ENCODE measurements around the gene CTSG.

GRCh38 chr14:24576182-24576581, at the start of gene CTSG:
- no peak for TF ChIP-seq POLR2A (IDR thresholded peaks at IDR 0.05)
- TF ChIP-seq, protein P1, sequence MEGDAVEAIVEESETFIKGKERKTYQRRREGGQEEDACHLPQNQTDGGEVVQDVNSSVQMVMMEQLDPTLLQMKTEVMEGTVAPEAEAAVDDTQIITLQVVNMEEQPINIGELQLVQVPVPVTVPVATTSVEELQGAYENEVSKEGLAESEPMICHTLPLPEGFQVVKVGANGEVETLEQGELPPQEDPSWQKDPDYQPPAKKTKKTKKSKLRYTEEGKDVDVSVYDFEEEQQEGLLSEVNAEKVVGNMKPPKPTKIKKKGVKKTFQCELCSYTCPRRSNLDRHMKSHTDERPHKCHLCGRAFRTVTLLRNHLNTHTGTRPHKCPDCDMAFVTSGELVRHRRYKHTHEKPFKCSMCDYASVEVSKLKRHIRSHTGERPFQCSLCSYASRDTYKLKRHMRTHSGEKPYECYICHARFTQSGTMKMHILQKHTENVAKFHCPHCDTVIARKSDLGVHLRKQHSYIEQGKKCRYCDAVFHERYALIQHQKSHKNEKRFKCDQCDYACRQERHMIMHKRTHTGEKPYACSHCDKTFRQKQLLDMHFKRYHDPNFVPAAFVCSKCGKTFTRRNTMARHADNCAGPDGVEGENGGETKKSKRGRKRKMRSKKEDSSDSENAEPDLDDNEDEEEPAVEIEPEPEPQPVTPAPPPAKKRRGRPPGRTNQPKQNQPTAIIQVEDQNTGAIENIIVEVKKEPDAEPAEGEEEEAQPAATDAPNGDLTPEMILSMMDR (IDR thresholded peaks at IDR 0.05) = no peak
